Measurements from ENCODE around the gene SNAPC1. TPM values are rescaled to one million over a fixed set of nuclear protein-coding genes. Genes with fewer than 3 reads are reported as not detected.

Gene SNAPC1
- total RNA-seq, 1 donor from 2014 or later, result 27.8 TPM

DNA sequence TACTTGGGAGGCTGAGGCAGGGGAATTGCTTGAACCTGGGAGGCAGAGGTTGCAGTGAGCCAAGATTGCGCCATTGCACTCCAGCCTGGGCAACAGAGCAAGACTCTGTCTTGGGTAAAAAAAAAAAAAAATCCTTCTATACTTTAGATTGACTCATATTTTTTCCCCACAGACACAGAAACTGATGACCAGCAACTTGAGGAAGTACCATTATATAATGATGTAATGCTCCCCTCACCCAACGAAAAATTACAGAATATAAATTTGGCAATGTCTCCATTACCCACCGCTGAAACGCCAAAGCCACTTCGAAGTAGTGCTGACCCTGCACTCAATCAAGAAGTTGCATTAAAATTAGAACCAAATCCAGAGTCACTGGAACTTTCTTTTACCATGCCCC lies 24.3 kb upstream of the SNAPC1 start:
- Mint-ChIP-seq H3K27ac (no peak overlapping the region), H3K4me1 (no peaks in the 10 kb centered on the region), H3K36me3 (peaks cover 37% of the 10 kb centered on the region), H3K4me3 (no peak overlapping the region), H3K27me3 (ENCODE audit: insufficient read depth, low read depth) (no peaks in the 10 kb centered on the region), H3K9me3 (no peaks in the 10 kb centered on the region)
- DNase-seq (ENCODE audit: low spot score), result no peak
- no peaks in the 10 kb centered on the region for H4K20me1 ChIP-seq (ENCODE audit: low read depth)
- H3K36me3 ChIP-seq, result peaks cover 64% of the 10 kb centered on the region
- no peaks in the 10 kb centered on the region for H3K27me3 ChIP-seq
- no peak for TF ChIP-seq EZH2phosphoT487 (IDR thresholded peaks at IDR 0.05)
- no peak for TF ChIP-seq EZH2 (IDR thresholded peaks at IDR 0.05)
- TF ChIP-seq CTCF (IDR thresholded peaks at IDR 0.05), result no peak
- no peak overlapping the region for H3K4me2 ChIP-seq
- no peak overlapping the region for H2AFZ ChIP-seq (replicated peaks)
- H3K79me2 ChIP-seq (ENCODE audit: low read depth), result peaks cover 21% of the 10 kb centered on the region
- H3K9ac ChIP-seq, result no peak overlapping the region
- H3F3A ChIP-seq (ENCODE audit: low read depth), result peaks cover 7% of the 10 kb centered on the region
- H3K9me3 ChIP-seq (ENCODE audit: low read depth), result no peaks in the 10 kb centered on the region
- no peaks in the 10 kb centered on the region for H3K4me1 ChIP-seq
- H3K27ac ChIP-seq, result no peak overlapping the region
- no peak overlapping the region for H3K4me3 ChIP-seq

GRCh38 chr14:61739133-61739532 lies 23.1 kb upstream of the SNAPC1 start:
- Mint-ChIP-seq H3K36me3 (peaks cover 33% of the 10 kb centered on the region), H3K27ac (no peak overlapping the region), H3K9me3 (no peaks in the 10 kb centered on the region), H3K4me3 (no peak overlapping the region), H3K27me3 (ENCODE audit: insufficient read depth, low read depth) (no peaks in the 10 kb centered on the region), H3K4me1 (no peaks in the 10 kb centered on the region)
- H3K9me3 ChIP-seq (ENCODE audit: low read depth), result no peaks in the 10 kb centered on the region
- H3K4me3 ChIP-seq, result no peak overlapping the region
- H3K4me1 ChIP-seq, result no peaks in the 10 kb centered on the region
- peaks cover 21% of the 10 kb centered on the region for H3K79me2 ChIP-seq (ENCODE audit: low read depth)
- peaks cover 55% of the 10 kb centered on the region for H3K36me3 ChIP-seq
- H3K4me2 ChIP-seq, result no peak overlapping the region
- no peaks in the 10 kb centered on the region for H3K27me3 ChIP-seq
- H4K20me1 ChIP-seq (ENCODE audit: low read depth), result no peaks in the 10 kb centered on the region
- H3F3A ChIP-seq (ENCODE audit: low read depth), result peaks cover 7% of the 10 kb centered on the region
- TF ChIP-seq EZH2phosphoT487 (IDR thresholded peaks at IDR 0.05) (no peak), CTCF (IDR thresholded peaks at IDR 0.05) (no peak), EZH2 (IDR thresholded peaks at IDR 0.05) (no peak)
- H3K27ac ChIP-seq, result no peak overlapping the region
- DNase-seq (ENCODE audit: low spot score), result no peak
- no peak overlapping the region for H3K9ac ChIP-seq
- H2AFZ ChIP-seq (replicated peaks), result no peak overlapping the region

DNA sequence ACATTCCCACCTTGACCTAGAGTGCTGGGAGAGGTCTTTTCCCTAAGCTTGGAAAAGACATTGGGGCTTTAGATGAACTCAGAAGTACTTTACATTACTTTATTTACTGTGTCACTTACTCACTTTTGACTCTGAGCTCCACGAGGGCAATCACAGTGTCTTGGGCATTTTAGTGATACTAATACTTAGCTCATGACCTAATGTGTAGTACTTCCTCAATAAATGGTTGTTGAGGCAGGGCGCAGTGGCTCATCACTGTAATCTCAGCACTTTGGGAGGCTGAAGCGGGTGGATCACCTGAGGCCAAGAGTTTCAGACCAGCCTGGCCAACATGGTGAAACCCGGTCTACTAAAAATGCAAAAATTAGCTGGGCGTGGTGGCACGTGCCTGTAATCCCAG lies 19.8 kb upstream of the SNAPC1 start:
- Histone ChIP-seq H3K36me3 (peaks cover 40% of the 10 kb centered on the region), H3F3A (ENCODE audit: low read depth) (peaks cover 15% of the 10 kb centered on the region), H3K9me3 (ENCODE audit: low read depth) (no peaks in the 10 kb centered on the region), H2AFZ (replicated peaks) (no peak overlapping the region), H3K27me3 (no peaks in the 10 kb centered on the region), H3K4me1 (no peaks in the 10 kb centered on the region), H3K4me2 (no peak overlapping the region), H3K9ac (no peak overlapping the region), H3K79me2 (ENCODE audit: low read depth) (peaks cover 7% of the 10 kb centered on the region), H4K20me1 (ENCODE audit: low read depth) (peaks cover 2% of the 10 kb centered on the region), H3K27ac (no peak overlapping the region), H3K4me3 (no peak overlapping the region)
- Mint-ChIP-seq H3K27me3 (ENCODE audit: insufficient read depth, low read depth) (no peaks in the 10 kb centered on the region), H3K4me3 (no peak overlapping the region), H3K4me1 (no peaks in the 10 kb centered on the region), H3K36me3 (peaks cover 30% of the 10 kb centered on the region), H3K9me3 (no peaks in the 10 kb centered on the region), H3K27ac (no peak overlapping the region)
- no peak for TF ChIP-seq EZH2 (IDR thresholded peaks at IDR 0.05)
- TF ChIP-seq EZH2phosphoT487 (IDR thresholded peaks at IDR 0.05), result no peak
- TF ChIP-seq CTCF (IDR thresholded peaks at IDR 0.05), result no peak
- DNase-seq (ENCODE audit: low spot score), result no peak

Measured in neural progenitor cell (in vitro differentiated cells).